Neuronal stem cell (in vitro differentiated cells): ENCODE data around the gene PDE10A.

Experiments
- DNase-seq: peaks from one replicate; pipeline ENCODE4 v3.0.0-alpha.2; 2013; ENCODE audit warnings: low spot score
- H2AFZ ChIP-seq: one replicate; pipeline ENCODE4 v1.6.1; 2013; ENCODE audit warnings: mild to moderate bottlenecking, low read length, inconsistent platforms
- H2AK5ac ChIP-seq: 2 replicates; pipeline ENCODE4 v1.6.1; 2013; ENCODE audit warnings: low read depth, mild to moderate bottlenecking, inconsistent platforms, low read length, moderate library complexity, mixed read lengths
- H2BK120ac ChIP-seq: 2 replicates; pipeline ENCODE4 v1.6.1; 2013; ENCODE audit warnings: low read depth, mild to moderate bottlenecking, inconsistent platforms, low read length, moderate library complexity, mixed read lengths
- H2BK12ac ChIP-seq: one replicate; pipeline ENCODE4 v1.6.1; 2013; ENCODE audit warnings: low read length, inconsistent platforms
- H2BK15ac ChIP-seq: 2 replicates; pipeline ENCODE4 v1.6.1; 2013; ENCODE audit warnings: mild to moderate bottlenecking, low read length, inconsistent platforms, mixed read lengths
- H2BK5ac ChIP-seq: one replicate; pipeline ENCODE4 v1.6.1; 2013; ENCODE audit warnings: inconsistent platforms, mild to moderate bottlenecking, low read length, moderate library complexity
- H3K14ac ChIP-seq: one replicate; pipeline ENCODE4 v1.6.1; 2013; ENCODE audit warnings: low read length, inconsistent platforms
- H3K18ac ChIP-seq: 2 replicates; pipeline ENCODE4 v1.6.1; 2013; ENCODE audit warnings: low read length, inconsistent platforms
- H3K23ac ChIP-seq: 2 replicates; pipeline ENCODE4 v1.6.1; 2013; ENCODE audit warnings: low read depth, mild to moderate bottlenecking, mixed read lengths, low read length, inconsistent platforms; ENCODE audit not compliant: poor library complexity
- H3K27ac ChIP-seq: replicated peaks from 3 replicates; pipeline ENCODE4 v1.5.1; 2013; ENCODE audit warnings: low read length, inconsistent platforms
- H3K27me3 ChIP-seq, 3 experiments: 2 replicates each; pipeline ENCODE4 v1.6.1; 2013; ENCODE audit warnings: low read length in 3 of 3, mild to moderate bottlenecking in 2 of 3, inconsistent platforms in 1 of 3, low read depth in 1 of 3, mixed read lengths in 1 of 3, moderate library complexity in 1 of 3; ENCODE audit not compliant: control insufficient read depth in 3 of 3, insufficient read depth in 3 of 3
- H3K36me3 ChIP-seq, 2 donors: replicated peaks in 1 of 2; 2 replicates each; pipeline ENCODE4 v1.6.1; 2013; ENCODE audit warnings: low read length in 2 of 2; ENCODE audit not compliant: control insufficient read depth in 2 of 2, insufficient read depth in 2 of 2
- H3K4ac ChIP-seq: 2 replicates; pipeline ENCODE4 v1.6.1; 2013; ENCODE audit warnings: inconsistent platforms, mild to moderate bottlenecking, low read length, moderate library complexity
- H3K4me1 ChIP-seq, 2 donors: 1 replicate in 1 of 2; 2 replicates in 1 of 2; pipeline ENCODE4 v1.6.1; 2013; ENCODE audit warnings: low read length in 2 of 2, low read depth in 1 of 2; ENCODE audit not compliant: control insufficient read depth in 2 of 2, insufficient read depth in 1 of 2
- H3K4me2 ChIP-seq: one replicate; pipeline ENCODE4 v1.6.1; 2013; ENCODE audit warnings: mild to moderate bottlenecking, low read length, inconsistent platforms; ENCODE audit not compliant: insufficient read depth, poor library complexity, severe bottlenecking
- H3K4me3 ChIP-seq, 2 donors: 2 replicates each; pipeline ENCODE4 v1.5.1; 2013; ENCODE audit warnings: low read length in 2 of 2, mild to moderate bottlenecking in 2 of 2, inconsistent platforms in 1 of 2, moderate library complexity in 1 of 2
- H3K79me1 ChIP-seq: one replicate; pipeline ENCODE4 v1.6.1; 2013; ENCODE audit warnings: low read depth, mild to moderate bottlenecking, inconsistent platforms, low read length, moderate library complexity
- H3K9ac ChIP-seq: one replicate; pipeline ENCODE4 v1.6.1; 2013; ENCODE audit warnings: mild to moderate bottlenecking, low read depth, low read length, inconsistent platforms; ENCODE audit not compliant: poor library complexity
- H3K9me3 ChIP-seq, 2 donors: replicated peaks in 1 of 2; 2 replicates each; pipeline versions ENCODE3 to v1.6.1; 2013; ENCODE audit warnings: low read length in 2 of 2, mild to moderate bottlenecking in 2 of 2, inconsistent platforms in 1 of 2, low read depth in 1 of 2, mixed read lengths in 1 of 2, moderate library complexity in 1 of 2; ENCODE audit not compliant: control insufficient read depth in 2 of 2, insufficient read depth in 1 of 2
- H4K8ac ChIP-seq: one replicate; pipeline ENCODE4 v1.6.1; 2013; ENCODE audit warnings: low read depth, mild to moderate bottlenecking, inconsistent platforms, low read length, moderate library complexity
- H4K91ac ChIP-seq: one replicate; pipeline ENCODE4 v1.6.1; 2013; ENCODE audit warnings: low read length, low read depth, mild to moderate bottlenecking, inconsistent platforms; ENCODE audit not compliant: poor library complexity
- WGBS, 2 donors: extraction: QIAGEN DNeasy Blood & Tissue Kit; methylation state at CpG; one replicate each; pipeline ENCODE4 v1.1.7; 2013; ENCODE audit warnings: missing lambda C conversion rate in 2 of 2, mixed read lengths in 1 of 2; ENCODE audit not compliant: insufficient read length in 2 of 2, insufficient replicate concordance in 1 of 2; ENCODE audit errors: extremely low coverage in 2 of 2; 5-methylcytosine and 5-hydroxymethylcytosine counted together

PDE10A gene

GRCh38 chr6:165514621-165515020, 148.4 kb downstream of the PDE10A start:
- WGBS, 2 donors, result no CpG with 5 or more reads among the region's 4 CpGs
- no peak overlapping the region for H2AK5ac ChIP-seq
- H2BK15ac ChIP-seq, result no peak overlapping the region
- no peak overlapping the region for H3K14ac ChIP-seq
- no peak overlapping the region for H2BK120ac ChIP-seq
- peaks cover 1% of the 10 kb centered on the region for H3K79me1 ChIP-seq
- H3K4me1 ChIP-seq, result no peaks in the 10 kb centered on the region
- DNase-seq, result no peak
- no peak overlapping the region for H2AFZ ChIP-seq
- no peaks in the 10 kb centered on the region for H3K36me3 ChIP-seq
- H3K4me2 ChIP-seq, result no peak overlapping the region
- H3K4ac ChIP-seq, result no peak overlapping the region
- no peak overlapping the region for H2BK12ac ChIP-seq
- no peak overlapping the region for H3K18ac ChIP-seq
- no peak overlapping the region for H4K8ac ChIP-seq
- H3K27me3 ChIP-seq, result no peaks in the 10 kb centered on the region
- H3K27ac ChIP-seq, result no peak overlapping the region
- no peak overlapping the region for H4K91ac ChIP-seq
- H2BK5ac ChIP-seq, result no peak overlapping the region
- H3K23ac ChIP-seq, result no peak overlapping the region
- H3K9me3 ChIP-seq, result no peaks in the 10 kb centered on the region
- no peak overlapping the region for H3K4me3 ChIP-seq
- H3K9ac ChIP-seq, result no peak overlapping the region

GRCh38 chr6:165511807-165512206, 151.2 kb downstream of the PDE10A start:
- Histone ChIP-seq H3K27ac (no peak overlapping the region), H3K79me1 (peaks cover 1% of the 10 kb centered on the region), H3K9ac (no peak overlapping the region), H2BK15ac (no peak overlapping the region), H2AK5ac (no peak overlapping the region), H3K4me2 (no peak overlapping the region), H2BK5ac (no peak overlapping the region), H3K4ac (no peak overlapping the region), H3K23ac (no peak overlapping the region), H2BK120ac (no peak overlapping the region), H2AFZ (no peak overlapping the region), H3K27me3 (no peaks in the 10 kb centered on the region), H4K91ac (no peak overlapping the region), H3K14ac (no peak overlapping the region), H3K4me3 (no peak overlapping the region), H3K4me1 (no peaks in the 10 kb centered on the region), H4K8ac (no peak overlapping the region), H3K18ac (no peak overlapping the region), H3K9me3 (no peaks in the 10 kb centered on the region), H2BK12ac (no peak overlapping the region), H3K36me3 (no peaks in the 10 kb centered on the region)
- DNase-seq, result no peak

GRCh38 chr6:165508321-165508869, 154.6 kb downstream of the PDE10A start:
- H3K14ac ChIP-seq, result no peak overlapping the region

GRCh38 chr6:165506657-165507056, 156.4 kb downstream of the PDE10A start:
- no peak for DNase-seq
- Histone ChIP-seq H3K9me3 (peaks cover 0 to 6% of the 10 kb centered on the region in 2 donors), H3K4me1 (no peaks in the 10 kb centered on the region), H3K23ac (no peak overlapping the region), H2BK5ac (no peak overlapping the region), H2BK15ac (no peak overlapping the region), H3K14ac (no peak overlapping the region), H3K9ac (no peak overlapping the region), H2AK5ac (no peak overlapping the region), H3K4me3 (no peak overlapping the region), H2BK12ac (no peak overlapping the region), H3K36me3 (peaks cover 0 to 8% of the 10 kb centered on the region in 2 donors), H3K79me1 (peaks cover 3% of the 10 kb centered on the region), H2BK120ac (no peak overlapping the region), H3K27ac (no peak overlapping the region), H4K91ac (no peak overlapping the region), H2AFZ (no peak overlapping the region), H3K18ac (no peak overlapping the region), H3K27me3 (no peaks in the 10 kb centered on the region), H3K4me2 (no peak overlapping the region), H3K4ac (no peak overlapping the region), H4K8ac (no peak overlapping the region)
- no CpG with 5 or more reads among the region's 2 CpGs for WGBS, 2 donors

More at GRCh38 chr6:165508321-165508869, 154.6 kb downstream of the PDE10A start:
- no peak overlapping the region for H3K4me2 ChIP-seq
- H2AK5ac ChIP-seq, result no peak overlapping the region
- H4K8ac ChIP-seq, result no peak overlapping the region
- H2BK5ac ChIP-seq, result no peak overlapping the region
- DNase-seq, result no peak
- WGBS, 2 donors, result no CpG with 5 or more reads among the region's 2 CpGs
- H3K18ac ChIP-seq, result no peak overlapping the region
- H4K91ac ChIP-seq, result no peak overlapping the region
- H2BK120ac ChIP-seq, result no peak overlapping the region
- no peaks in the 10 kb centered on the region for H3K36me3 ChIP-seq
- H2BK15ac ChIP-seq, result no peak overlapping the region
- H3K4ac ChIP-seq, result no peak overlapping the region
- H3K9ac ChIP-seq, result no peak overlapping the region
- no peak overlapping the region for H3K4me3 ChIP-seq
- H2BK12ac ChIP-seq, result no peak overlapping the region
- H3K9me3 ChIP-seq, result no peaks in the 10 kb centered on the region
- no peak overlapping the region for H2AFZ ChIP-seq
- H3K27me3 ChIP-seq, result no peaks in the 10 kb centered on the region
- H3K23ac ChIP-seq, result no peak overlapping the region
- no peaks in the 10 kb centered on the region for H3K4me1 ChIP-seq
- no peak overlapping the region for H3K27ac ChIP-seq
- peaks cover 1% of the 10 kb centered on the region for H3K79me1 ChIP-seq
